Heart left ventricle (tissue), 13 donors: ENCODE data around the gene TRAPPC3L.

Experiments
- POLR2A ChIP-seq, 2 donors: fragments of 450-650 bp; IDR thresholded peaks; one replicate each; pipeline ENCODE4 v1.6.1; 2017; ENCODE audit warnings: antibody characterized with exemption in 2 of 2, mild to moderate bottlenecking in 2 of 2, moderate library complexity in 2 of 2
- TF ChIP-seq, protein P1 (sequence below), 12 donors: fragments of 200-600 bp; sonication (generic) in 4 of 12; IDR thresholded peaks; one replicate each; pipeline versions ENCODE4 v1.5.0 to v1.8.0; 2018 to 2022; ENCODE audit warnings: antibody characterized with exemption in 12 of 12, mild to moderate bottlenecking in 5 of 12
- donor health status: ischemic (EF 13 %, LVEDD 7.1; RV severe dilation, severe dysfunction).
- donor health status: DM: no; HTN: yes; CAD: no.
- donor health status: DM: no; HTN: no; CAD: no.
- donor health status: ischemic (EF 25% LVEDD 6.9; RV normal size, moderate dysfunction).
- donor health status: ischemic (EF 25% LVEDD 5.7; RV mildly dilated, moderate dysfunction).
- donor health status: ischemic (EF 35%, LVEDD 5.7; RV mildly dilated, moderate dysfunction).
- donor health status: nonischemic (EF 11% LVEDD 7.7; RV severe dilation, severe dysfunction).
- donor health status: DM: yes; HTN: yes; CAD: no.
- donor health status: PGD.
- donor health status: ischemic (EF 29% LVEDD 5.4; RV normal size, mild dysfunction).
- donor health status: nonischemic (EF 23%, LVEDD 6.1; RV moderate dilation, normal function).

DNA sequence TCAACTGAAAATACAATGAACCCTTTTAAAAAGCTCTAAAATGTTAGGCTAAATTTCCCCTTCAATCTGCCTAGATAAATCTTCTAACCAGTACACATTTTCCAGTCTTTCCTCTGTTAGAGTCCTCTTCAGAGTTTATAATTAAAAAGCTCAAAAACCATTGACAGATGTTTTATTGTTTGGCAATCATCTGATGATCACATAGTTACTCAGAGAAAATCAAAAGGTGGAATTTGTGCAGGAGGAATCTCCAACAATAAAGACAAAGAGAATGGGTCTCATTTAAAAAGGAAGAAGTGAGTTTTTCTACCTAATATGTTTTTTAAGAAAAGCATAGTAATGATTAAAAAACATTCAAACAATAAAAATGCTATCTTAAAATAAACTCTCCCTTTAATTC lies 3.1 kb downstream of the TRAPPC3L start:
- TF ChIP-seq, protein P1, sequence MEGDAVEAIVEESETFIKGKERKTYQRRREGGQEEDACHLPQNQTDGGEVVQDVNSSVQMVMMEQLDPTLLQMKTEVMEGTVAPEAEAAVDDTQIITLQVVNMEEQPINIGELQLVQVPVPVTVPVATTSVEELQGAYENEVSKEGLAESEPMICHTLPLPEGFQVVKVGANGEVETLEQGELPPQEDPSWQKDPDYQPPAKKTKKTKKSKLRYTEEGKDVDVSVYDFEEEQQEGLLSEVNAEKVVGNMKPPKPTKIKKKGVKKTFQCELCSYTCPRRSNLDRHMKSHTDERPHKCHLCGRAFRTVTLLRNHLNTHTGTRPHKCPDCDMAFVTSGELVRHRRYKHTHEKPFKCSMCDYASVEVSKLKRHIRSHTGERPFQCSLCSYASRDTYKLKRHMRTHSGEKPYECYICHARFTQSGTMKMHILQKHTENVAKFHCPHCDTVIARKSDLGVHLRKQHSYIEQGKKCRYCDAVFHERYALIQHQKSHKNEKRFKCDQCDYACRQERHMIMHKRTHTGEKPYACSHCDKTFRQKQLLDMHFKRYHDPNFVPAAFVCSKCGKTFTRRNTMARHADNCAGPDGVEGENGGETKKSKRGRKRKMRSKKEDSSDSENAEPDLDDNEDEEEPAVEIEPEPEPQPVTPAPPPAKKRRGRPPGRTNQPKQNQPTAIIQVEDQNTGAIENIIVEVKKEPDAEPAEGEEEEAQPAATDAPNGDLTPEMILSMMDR (IDR thresholded peaks at IDR 0.05): no peak
- no peak for TF ChIP-seq POLR2A (IDR thresholded peaks at IDR 0.05)
